Ovary (tissue), 9 donors: ENCODE data around the gene FGGY. TPM values are rescaled to one million over a fixed set of nuclear protein-coding genes. Genes with fewer than 3 reads are reported as not detected.
A peak's percentile ranks its signal among the peaks of the same experiment; 100 is the strongest.

Experiments used
- DNase-seq, 5 donors: peaks; one replicate each; pipeline ENCODE4 v3.0.0-alpha.2; 2019 to 2020
- H3K27ac ChIP-seq, 2 donors: fragments of 200-600 bp; one replicate each; pipeline versions ENCODE4 v1.5.1 to v1.8.0; 2019 to 2022
- H3K27me3 ChIP-seq: fragments of 200-600 bp; one replicate; pipeline ENCODE4 v1.8.0; 2022
- H3K36me3 ChIP-seq: fragments of 200-600 bp; sonication (generic); one replicate; pipeline ENCODE4 v1.5.1; 2019
- H3K4me1 ChIP-seq: one replicate; pipeline ENCODE4 v1.8.1; 2013; ENCODE audit warnings: mild to moderate bottlenecking, moderate library complexity; ENCODE audit not compliant: insufficient read depth
- H3K4me3 ChIP-seq: fragments of 200-600 bp; sonication (generic); one replicate; pipeline ENCODE4 v1.5.1; 2017
- H3K9me3 ChIP-seq, 2 donors: fragments of 200-600 bp in 1 of 2; sonication (generic) in 1 of 2; one replicate each; pipeline versions ENCODE4 v1.5.1 to v1.8.1; 2013 to 2019; ENCODE audit warnings: mild to moderate bottlenecking in 1 of 2, moderate library complexity in 1 of 2
- EP300 ChIP-seq: sonication (generic); formaldehyde crosslinking; IDR thresholded peaks from one replicate; pipeline ENCODE4 v1.6.1; 2017; ENCODE audit warnings: antibody characterized with exemption
- POLR2A ChIP-seq: fragments of 450-650 bp; IDR thresholded peaks from one replicate; pipeline ENCODE4 v1.6.1; 2017; ENCODE audit warnings: antibody characterized with exemption, mild to moderate bottlenecking, moderate library complexity
- WGBS, 3 donors: extraction: QIAGEN DNeasy Blood & Tissue Kit in 1 of 3; methylation state at CpG; one replicate each; pipeline versions ENCODE4 v1.1.5 to v1.1.7; 2013 to 2017; 5-methylcytosine and 5-hydroxymethylcytosine counted together
- intact Hi-C, 4 donors: fragments of 100-400 bp; cut with DNase I; formaldehyde crosslinking; loops; one replicate each; pipeline versions ENCODE4 v1.11.0 to v1.15.1; 2022 to 2023
- polyA plus RNA-seq, 2 donors: library from polyadenylated mRNA; stranded (reverse); fragments of 200-250 nt in 1 of 2; fragments of 350-450 nt in 1 of 2; fragmentation: Illumina TruSeq in 1 of 2; extraction: RNeasy Lipid Tissue Mini Kit (QIAGEN cat#74804) in 1 of 2; gene quantifications; one replicate each; pipeline ENCODE4 v1.2.3, GENCODE V29; 2013 to 2014
- total RNA-seq, 7 donors: library from RNA; depleted of rRNA in 2 of 7; stranded (reverse); fragments of >200 nt in 2 of 7; fragmentation: NEBNext Ultra II Directional in 3 of 7; extraction: Animal tissue kit (Norgen Biotek cat#: 25700) in 3 of 7; gene quantifications; one replicate each; pipeline versions ENCODE4 v1.1.0 to v1.2.4, GENCODE V29; 2016 to 2023
- TF ChIP-seq, protein P1 (sequence below), 3 donors: fragments of 450-650 bp in 2 of 3; fragments of 200-600 bp in 1 of 3; IDR thresholded peaks; one replicate each; pipeline versions ENCODE4 v1.5.1 to v1.8.0; 2016 to 2022; ENCODE audit warnings: antibody characterized with exemption in 3 of 3, mild to moderate bottlenecking in 1 of 3
- donor health status: DM: no; HTN: no; CAD: no; lungs with moderate emphysema.
- donor health status: DM: no; HTN: no; CAD: no.
- donor health status: Bipolar disorder and iron deficiency.
- donor health status: DM: yes; HTN: yes; CAD: no.
- donor health status: DM: no; HTN: no; CAD: no.
- donor health status: DM: yes; HTN: yes; CAD: no.

FGGY gene
- total and polyA plus RNA-seq, 9 donors = 7.9 to 62.0 (median 44.7) TPM

DNA sequence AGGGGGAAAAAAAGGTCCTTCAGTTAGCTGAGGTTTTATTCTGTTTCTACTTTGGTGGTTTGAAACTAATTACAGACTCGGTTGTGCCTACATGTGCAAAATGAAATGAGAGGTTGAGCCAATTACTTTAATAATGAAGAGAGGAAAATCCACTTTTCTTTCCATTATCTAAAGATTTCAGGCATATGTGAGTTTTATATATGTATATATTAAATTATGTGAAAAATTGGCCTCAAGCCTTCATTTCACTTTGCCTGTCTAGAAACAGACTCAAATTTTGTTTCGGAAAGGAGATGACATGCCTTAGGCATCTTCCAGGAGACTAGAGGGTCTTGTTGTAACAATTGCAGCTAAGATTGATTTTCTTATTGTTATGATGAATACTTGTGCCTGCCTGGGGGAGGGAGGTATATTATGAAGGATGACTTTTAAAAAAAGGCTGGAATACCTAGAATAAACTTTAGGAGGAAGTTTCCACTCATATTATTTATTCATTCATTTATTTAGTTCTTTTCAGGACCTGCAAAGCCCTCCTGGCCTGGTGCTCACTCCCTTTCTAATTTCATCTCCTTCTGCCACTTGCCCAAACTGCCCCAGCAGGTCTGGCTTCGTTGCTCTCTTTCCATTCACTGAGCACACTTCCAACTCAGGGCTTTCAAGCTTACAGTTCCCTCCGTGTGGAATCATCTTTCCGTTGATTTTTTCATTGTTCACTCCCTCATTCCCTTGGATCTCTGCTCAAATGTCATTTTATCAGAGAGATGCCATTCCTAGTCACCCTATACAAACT is 423.6 kb downstream of the FGGY start:
- H3K36me3 ChIP-seq = no peaks in the 10 kb centered on the region
- no peaks in the 10 kb centered on the region for H3K27me3 ChIP-seq
- no peaks in the 10 kb centered on the region for H3K9me3 ChIP-seq
- no peak overlapping the region for H3K4me3 ChIP-seq
- H3K4me1 ChIP-seq = no peaks in the 10 kb centered on the region
- H3K27ac ChIP-seq = no peak overlapping the region
- 47 to 57% (median 52%) methylated on average over 5 of the region's 5 CpGs for WGBS, 3 donors
- intact Hi-C loops = no loop called here
- TF ChIP-seq, protein P1, sequence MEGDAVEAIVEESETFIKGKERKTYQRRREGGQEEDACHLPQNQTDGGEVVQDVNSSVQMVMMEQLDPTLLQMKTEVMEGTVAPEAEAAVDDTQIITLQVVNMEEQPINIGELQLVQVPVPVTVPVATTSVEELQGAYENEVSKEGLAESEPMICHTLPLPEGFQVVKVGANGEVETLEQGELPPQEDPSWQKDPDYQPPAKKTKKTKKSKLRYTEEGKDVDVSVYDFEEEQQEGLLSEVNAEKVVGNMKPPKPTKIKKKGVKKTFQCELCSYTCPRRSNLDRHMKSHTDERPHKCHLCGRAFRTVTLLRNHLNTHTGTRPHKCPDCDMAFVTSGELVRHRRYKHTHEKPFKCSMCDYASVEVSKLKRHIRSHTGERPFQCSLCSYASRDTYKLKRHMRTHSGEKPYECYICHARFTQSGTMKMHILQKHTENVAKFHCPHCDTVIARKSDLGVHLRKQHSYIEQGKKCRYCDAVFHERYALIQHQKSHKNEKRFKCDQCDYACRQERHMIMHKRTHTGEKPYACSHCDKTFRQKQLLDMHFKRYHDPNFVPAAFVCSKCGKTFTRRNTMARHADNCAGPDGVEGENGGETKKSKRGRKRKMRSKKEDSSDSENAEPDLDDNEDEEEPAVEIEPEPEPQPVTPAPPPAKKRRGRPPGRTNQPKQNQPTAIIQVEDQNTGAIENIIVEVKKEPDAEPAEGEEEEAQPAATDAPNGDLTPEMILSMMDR (IDR thresholded peaks at IDR 0.05) = no peak
- TF ChIP-seq POLR2A (no peak), EP300 (no peak)
- no peak for DNase-seq

DNA sequence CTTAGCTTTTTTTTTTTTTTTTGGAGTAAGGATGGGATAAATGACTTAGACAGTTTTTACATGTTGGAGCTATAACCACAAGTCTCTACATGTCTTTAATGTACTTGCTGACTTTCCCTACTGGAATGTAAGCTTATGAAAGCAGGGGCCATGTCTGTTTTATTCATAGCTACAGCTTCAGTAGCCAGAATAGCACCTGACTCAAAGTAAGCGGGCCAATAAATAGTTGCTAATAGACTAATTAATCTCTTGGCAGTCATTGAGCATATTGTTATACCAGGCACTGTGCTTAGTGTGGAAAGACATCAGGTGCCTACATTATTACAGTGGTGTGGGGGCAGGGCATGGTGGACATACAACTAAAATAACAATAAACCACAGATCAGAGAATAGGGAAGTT is 433.4 kb downstream of the FGGY start:
- 78 to 99% (median 81%) methylated on average over 1 of the region's 1 CpG for WGBS, 3 donors
- no peaks in the 10 kb centered on the region for H3K9me3 ChIP-seq
- H3K27ac ChIP-seq = peak overlapping the region in 1 of 2 donors; percentile 69
- peaks cover 21% of the 10 kb centered on the region for H3K4me1 ChIP-seq
- no peak for TF ChIP-seq EP300
- TF ChIP-seq POLR2A = no peak
- TF ChIP-seq, protein P1 (IDR thresholded peaks at IDR 0.05) = no peak
- no peaks in the 10 kb centered on the region for H3K36me3 ChIP-seq
- no peak for DNase-seq
- H3K4me3 ChIP-seq = no peak overlapping the region
- H3K27me3 ChIP-seq = no peaks in the 10 kb centered on the region
- intact Hi-C loops = no loop called here

DNA sequence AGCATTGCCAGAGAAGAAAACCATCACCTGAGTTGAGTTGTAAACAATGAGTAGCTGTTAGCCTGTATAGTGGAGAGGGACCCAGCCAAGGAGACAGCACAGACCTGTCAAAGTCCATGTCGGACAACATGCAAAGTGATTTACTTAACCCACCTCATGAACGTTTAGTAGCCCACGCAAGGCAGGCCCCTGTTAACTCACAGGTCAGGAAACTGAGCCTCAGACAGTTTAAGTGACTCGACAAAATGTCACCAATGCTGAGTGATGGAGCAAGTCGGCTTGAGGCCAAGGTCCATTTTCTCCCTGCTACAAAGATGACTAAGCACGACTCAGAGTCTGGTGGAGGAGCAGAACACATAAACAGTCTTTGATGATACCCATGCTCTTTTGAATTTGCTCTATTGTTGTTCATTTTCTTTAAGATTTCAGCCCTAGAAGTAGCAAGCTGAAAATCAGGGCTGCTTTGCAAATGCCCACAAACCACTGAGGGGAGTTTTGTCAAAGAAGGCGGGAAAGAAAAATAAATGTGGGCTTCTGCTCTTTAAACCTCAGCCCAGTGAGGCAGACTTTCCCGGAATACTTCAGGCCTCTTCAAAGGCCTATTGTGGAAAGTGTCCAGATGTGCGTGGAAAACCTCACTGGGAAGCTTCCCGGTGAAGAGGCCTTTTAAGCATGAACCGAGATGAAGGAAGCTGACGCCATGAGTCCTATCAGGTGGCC is 434.0 kb downstream of the FGGY start:
- peaks cover 21% of the 10 kb centered on the region for H3K4me1 ChIP-seq
- DNase-seq = peak; percentile 70 to 87 (median 78)
- H3K27me3 ChIP-seq = no peaks in the 10 kb centered on the region
- TF ChIP-seq POLR2A (no peak), EP300 (no peak)
- TF ChIP-seq, protein P1 (IDR thresholded peaks at IDR 0.05) = no peak
- intact Hi-C loops = no loop called here
- H3K9me3 ChIP-seq = no peaks in the 10 kb centered on the region
- no peak overlapping the region for H3K4me3 ChIP-seq
- WGBS, 3 donors = 19 to 29% (median 21%) methylated on average over 12 of the region's 12 CpGs
- no peaks in the 10 kb centered on the region for H3K36me3 ChIP-seq
- peak overlapping the region in 1 of 2 donors; percentile 69 for H3K27ac ChIP-seq

DNA sequence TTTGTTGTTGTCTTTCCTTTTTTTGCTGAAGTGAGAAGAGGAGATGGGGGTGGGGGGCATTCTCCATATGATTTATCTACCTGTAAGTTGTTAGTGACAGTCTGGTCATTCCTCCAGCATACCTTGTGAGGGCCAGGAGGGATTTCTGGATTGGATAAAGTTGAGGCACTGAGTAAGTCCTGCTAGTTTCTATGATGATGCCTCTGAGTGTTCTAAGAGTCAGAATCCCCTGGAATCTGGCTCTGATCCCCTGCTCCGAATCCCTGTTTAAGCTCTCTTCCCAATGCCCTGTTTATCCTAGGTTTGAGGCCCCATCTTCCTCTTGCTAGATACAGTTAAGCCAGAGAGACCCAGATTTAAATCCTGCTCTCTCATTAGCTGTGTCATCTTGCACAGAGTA is 434.7 kb downstream of the FGGY start:
- no peaks in the 10 kb centered on the region for H3K36me3 ChIP-seq
- H3K27ac ChIP-seq = peak overlapping the region; percentile 48 to 69
- peaks cover 21% of the 10 kb centered on the region for H3K4me1 ChIP-seq
- 45 to 58% (median 50%) methylated on average over 1 of the region's 1 CpG for WGBS, 3 donors
- TF ChIP-seq, protein P1 (IDR thresholded peaks at IDR 0.05) = no peak
- TF ChIP-seq EP300 (no peak), POLR2A (no peak)
- no peaks in the 10 kb centered on the region for H3K27me3 ChIP-seq
- no peaks in the 10 kb centered on the region for H3K9me3 ChIP-seq
- intact Hi-C loops = no loop called here
- H3K4me3 ChIP-seq = no peak overlapping the region
- DNase-seq = no peak
